H9 (cell line): ENCODE data around the gene MTMR8. TPM values are rescaled to one million over a fixed set of nuclear protein-coding genes. Genes with fewer than 3 reads are reported as not detected.
A peak's percentile ranks its signal among the peaks of the same experiment; 100 is the strongest.

Source experiments
- DNase-seq: peaks from one replicate; pipeline ENCODE4 v3.0.0-alpha.2; 2017
- H2AFZ ChIP-seq: one replicate; pipeline ENCODE4 v1.6.1; 2013; ENCODE audit warnings: mild to moderate bottlenecking, low read length, control low read depth, moderate library complexity
- H2AK5ac ChIP-seq: 2 replicates; pipeline ENCODE4 v1.6.1; 2013; ENCODE audit warnings: low read length, control low read depth, mixed read lengths; ENCODE audit not compliant: insufficient read length
- H2BK120ac ChIP-seq: one replicate; pipeline ENCODE4 v1.6.1; 2013; ENCODE audit warnings: low read depth, mild to moderate bottlenecking, low read length, control low read depth, inconsistent platforms; ENCODE audit not compliant: poor library complexity, severe bottlenecking
- H2BK12ac ChIP-seq: 2 replicates; pipeline ENCODE4 v1.6.1; 2013; ENCODE audit warnings: low read length, control low read depth, mixed read lengths, low read depth; ENCODE audit not compliant: insufficient read length
- H2BK15ac ChIP-seq: 2 replicates; pipeline ENCODE4 v1.6.1; 2013; ENCODE audit warnings: low read depth, low read length, control low read depth
- H2BK20ac ChIP-seq: one replicate; pipeline ENCODE4 v1.6.1; 2013; ENCODE audit warnings: low read depth, mild to moderate bottlenecking, low read length, control low read depth, inconsistent platforms; ENCODE audit not compliant: poor library complexity, severe bottlenecking
- H2BK5ac ChIP-seq: 2 replicates; pipeline ENCODE4 v1.6.1; 2013; ENCODE audit warnings: low read length, control low read depth, mixed read lengths; ENCODE audit not compliant: insufficient read length
- H3K14ac ChIP-seq: 2 replicates; pipeline ENCODE4 v1.6.1; 2013; ENCODE audit warnings: low read length, control low read depth; ENCODE audit not compliant: insufficient read depth
- H3K18ac ChIP-seq: 2 replicates; pipeline ENCODE4 v1.6.1; 2013; ENCODE audit warnings: low read depth, mild to moderate bottlenecking, mixed read lengths, low read length, control low read depth; ENCODE audit not compliant: insufficient read length
- H3K23ac ChIP-seq: 2 replicates; pipeline ENCODE4 v1.6.1; 2013; ENCODE audit warnings: low read length, control low read depth, mixed read lengths, low read depth; ENCODE audit not compliant: insufficient read length
- H3K23me2 ChIP-seq: 2 replicates; pipeline ENCODE4 v1.6.1; 2013; ENCODE audit warnings: low read depth, mild to moderate bottlenecking, mixed read lengths, low read length, control low read depth; ENCODE audit not compliant: insufficient read length, poor library complexity, severe bottlenecking
- H3K27ac ChIP-seq: 2 replicates; pipeline ENCODE4 v1.5.1; 2013; ENCODE audit warnings: low read length, control low read depth, mixed read lengths, low read depth; ENCODE audit not compliant: insufficient read length
- H3K27me3 ChIP-seq: 2 replicates; pipeline ENCODE4 v1.6.1; 2013; ENCODE audit warnings: low read length, control low read depth, inconsistent platforms; ENCODE audit not compliant: insufficient read depth
- H3K4ac ChIP-seq: 2 replicates; pipeline ENCODE4 v1.6.1; 2013; ENCODE audit warnings: low read depth, mild to moderate bottlenecking, control low read depth, inconsistent platforms, low read length, moderate library complexity
- H3K4me1 ChIP-seq: 2 replicates; pipeline ENCODE4 v1.6.1; 2013; ENCODE audit warnings: low read length, control low read depth, inconsistent platforms; ENCODE audit not compliant: insufficient read depth
- H3K4me2 ChIP-seq: 2 replicates; pipeline ENCODE4 v1.6.1; 2013; ENCODE audit warnings: low read length, control low read depth, mixed read lengths; ENCODE audit not compliant: insufficient read length, insufficient read depth
- H3K56ac ChIP-seq: 2 replicates; pipeline ENCODE4 v1.6.1; 2013; ENCODE audit warnings: low read depth, mild to moderate bottlenecking, mixed read lengths, low read length, control low read depth; ENCODE audit not compliant: insufficient read length
- H3K79me1 ChIP-seq: 2 replicates; pipeline ENCODE4 v1.6.1; 2013; ENCODE audit warnings: low read depth, mild to moderate bottlenecking, moderate library complexity, low read length, control low read depth, inconsistent platforms; ENCODE audit not compliant: insufficient read depth, poor library complexity, severe bottlenecking
- H3K79me2 ChIP-seq: 2 replicates; pipeline ENCODE4 v1.6.1; 2013; ENCODE audit warnings: low read length, control low read depth, inconsistent platforms; ENCODE audit not compliant: insufficient read depth
- H3K9ac ChIP-seq: 2 replicates; pipeline ENCODE4 v1.6.1; 2013; ENCODE audit warnings: low read length, control low read depth, mixed read lengths; ENCODE audit not compliant: insufficient read length; ENCODE audit errors: extremely low read depth
- H3K9me3 ChIP-seq: one replicate; pipeline ENCODE4 v1.6.1; 2013; ENCODE audit warnings: low read depth, low read length, inconsistent platforms; ENCODE audit not compliant: control insufficient read depth
- H3T11ph ChIP-seq: one replicate; pipeline ENCODE4 v1.6.1; 2013; ENCODE audit warnings: mild to moderate bottlenecking, low read length, control low read depth, inconsistent platforms
- H4K20me1 ChIP-seq: one replicate; pipeline ENCODE4 v1.6.1; 2013; ENCODE audit not compliant: control insufficient read depth, insufficient read length, insufficient read depth
- H4K5ac ChIP-seq: 2 replicates; pipeline ENCODE4 v1.6.1; 2013; ENCODE audit warnings: low read depth, mild to moderate bottlenecking, mixed read lengths, low read length, control low read depth; ENCODE audit not compliant: insufficient read length
- H4K8ac ChIP-seq: replicated peaks from 2 replicates; pipeline ENCODE4 v1.6.1; 2013; ENCODE audit warnings: low read length, control low read depth, mixed read lengths, low read depth; ENCODE audit not compliant: insufficient read length
- H4K91ac ChIP-seq: 2 replicates; pipeline ENCODE4 v1.6.1; 2013; ENCODE audit warnings: low read depth, mild to moderate bottlenecking, moderate library complexity, mixed read lengths, low read length, control low read depth; ENCODE audit not compliant: insufficient read length
- H3K27ac Mint-ChIP-seq, 3 experiments: 2 replicates in 2 of 3; 3 replicates in 1 of 3; pipeline ENCODE4 v1.8.0; 2020 to 2021; ENCODE audit warnings: mixed read lengths in 3 of 3, mild to moderate bottlenecking in 1 of 3, moderate library complexity in 1 of 3
- H3K27me3 Mint-ChIP-seq: 2 replicates; pipeline ENCODE4 v1.8.0; 2021; ENCODE audit warnings: low read depth, mild to moderate bottlenecking, moderate library complexity, mixed read lengths
- H3K36me3 Mint-ChIP-seq, 3 experiments: 2 replicates in 2 of 3; 3 replicates in 1 of 3; pipeline ENCODE4 v1.8.0; 2020 to 2021; ENCODE audit warnings: low read depth in 3 of 3, mixed read lengths in 3 of 3; ENCODE audit not compliant: insufficient read depth in 1 of 3
- H3K4me1 Mint-ChIP-seq, 2 experiments: 2 replicates each; pipeline ENCODE4 v1.8.0; 2020; ENCODE audit warnings: mixed read lengths in 2 of 2
- H3K4me3 Mint-ChIP-seq, 2 experiments: 2 replicates in 1 of 2; 3 replicates in 1 of 2; pipeline ENCODE4 v1.8.0; 2020 to 2021; ENCODE audit warnings: mild to moderate bottlenecking in 2 of 2, mixed read lengths in 2 of 2, moderate library complexity in 1 of 2
- H3K9me3 Mint-ChIP-seq, 2 experiments: 2 replicates in 1 of 2; 3 replicates in 1 of 2; pipeline ENCODE4 v1.8.0; 2020; ENCODE audit warnings: mild to moderate bottlenecking in 2 of 2, mixed read lengths in 2 of 2, moderate library complexity in 1 of 2
- WGBS: extraction: QIAGEN DNeasy Blood & Tissue Kit; methylation state at CpG from one replicate; pipeline ENCODE4 v1.1.7; 2013; ENCODE audit warnings: missing lambda C conversion rate, low lambda C conversion rate, mixed read lengths; ENCODE audit not compliant: insufficient read length; ENCODE audit errors: extremely low coverage; 5-methylcytosine and 5-hydroxymethylcytosine counted together
- total RNA-seq: library from RNA; stranded (reverse); gene quantifications from 2 replicates; pipeline ENCODE4 v1.2.1, GENCODE V29; 2021
- TF ChIP-seq, protein P1 (sequence below): fragments of 200-600 bp; sonication (generic); conservative IDR thresholded peaks from 3 replicates; pipeline ENCODE4 v1.8.0; 2021; ENCODE audit warnings: antibody characterized with exemption, mild to moderate bottlenecking

MTMR8 gene
- total RNA-seq, 1 experiment from 2014 or later, result 5.2 TPM

DNA sequence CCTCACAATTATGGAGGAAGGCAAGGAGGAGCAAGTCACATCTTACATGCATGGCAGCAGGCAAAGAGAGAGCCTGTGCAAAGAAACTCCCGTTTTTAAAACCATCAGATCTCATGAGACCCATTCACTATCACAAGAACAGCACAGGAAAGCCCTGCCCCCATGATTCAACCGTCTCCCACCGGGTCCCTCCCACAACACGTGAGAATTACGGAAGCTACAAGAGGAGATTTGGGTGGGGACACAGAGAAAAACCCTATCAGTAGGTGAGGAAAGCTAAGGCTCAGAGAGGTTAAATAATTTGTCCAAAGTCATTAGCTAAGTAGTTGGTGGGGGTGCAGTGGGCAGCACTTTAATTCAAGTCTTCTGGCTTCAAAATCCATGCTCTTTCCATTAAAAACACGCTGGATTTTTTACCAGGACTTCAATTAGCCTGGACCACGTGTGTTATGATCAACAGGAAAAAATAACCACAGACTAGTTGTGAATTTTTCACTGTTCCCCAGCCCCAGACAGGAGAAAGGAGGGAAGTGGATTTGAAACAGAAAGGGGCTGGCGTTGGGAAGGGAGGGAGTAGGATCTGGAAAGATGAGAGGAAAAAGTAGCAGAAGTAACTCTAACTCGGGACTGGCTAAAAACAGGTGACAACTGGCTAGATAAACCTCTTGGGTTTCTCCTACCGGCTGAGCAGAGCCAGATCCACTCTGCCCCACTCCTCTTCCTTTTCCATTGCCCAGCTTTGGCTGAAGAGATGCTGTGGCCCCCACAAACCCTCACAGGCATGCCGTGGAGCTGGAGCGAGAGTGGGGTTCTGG lies 986 bp downstream of the MTMR8 start:
- Histone ChIP-seq H3K4ac (no peak overlapping the region), H3T11ph (no peak overlapping the region), H4K5ac (no peak overlapping the region), H3K4me2 (peak overlapping the region; percentile 83), H2BK20ac (no peak overlapping the region), H3K56ac (no peak overlapping the region), H2AFZ (no peak overlapping the region), H3K4me1 (no peaks in the 10 kb centered on the region), H3K79me1 (no peaks in the 10 kb centered on the region), H3K79me2 (no peaks in the 10 kb centered on the region), H3K23ac (no peak overlapping the region), H3K23me2 (peaks cover 11% of the 10 kb centered on the region), H3K27me3 (no peaks in the 10 kb centered on the region), H2BK5ac (no peak overlapping the region), H4K91ac (no peak overlapping the region), H2AK5ac (no peak overlapping the region), H2BK12ac (no peak overlapping the region), H3K27ac (no peak overlapping the region), H2BK15ac (no peak overlapping the region), H2BK120ac (no peak overlapping the region), H3K14ac (no peak overlapping the region), H3K9ac (peak overlapping the region; percentile 38), H3K18ac (no peak overlapping the region), H3K9me3 (peaks cover 22% of the 10 kb centered on the region), H4K20me1 (no peaks in the 10 kb centered on the region), H4K8ac (no peak overlapping the region)
- Mint-ChIP-seq H3K4me3 (peak overlapping the region; percentile 76 to 91), H3K36me3 (peaks cover 5 to 11% (median 6%) of the 10 kb centered on the region in 3 experiments; a peak in 4 of 7 replicates), H3K4me1 (peaks cover 6 to 24% of the 10 kb centered on the region in 2 experiments), H3K27me3 (peaks cover 4% of the 10 kb centered on the region), H3K27ac (peak overlapping the region in 2 of 3 experiments; percentile 12 to 97; a peak in 1 of 7 replicates), H3K9me3 (peaks cover 72 to 77% of the 10 kb centered on the region in 2 experiments)
- WGBS, result no CpG with 5 or more reads among the region's 12 CpGs
- TF ChIP-seq, protein P1, sequence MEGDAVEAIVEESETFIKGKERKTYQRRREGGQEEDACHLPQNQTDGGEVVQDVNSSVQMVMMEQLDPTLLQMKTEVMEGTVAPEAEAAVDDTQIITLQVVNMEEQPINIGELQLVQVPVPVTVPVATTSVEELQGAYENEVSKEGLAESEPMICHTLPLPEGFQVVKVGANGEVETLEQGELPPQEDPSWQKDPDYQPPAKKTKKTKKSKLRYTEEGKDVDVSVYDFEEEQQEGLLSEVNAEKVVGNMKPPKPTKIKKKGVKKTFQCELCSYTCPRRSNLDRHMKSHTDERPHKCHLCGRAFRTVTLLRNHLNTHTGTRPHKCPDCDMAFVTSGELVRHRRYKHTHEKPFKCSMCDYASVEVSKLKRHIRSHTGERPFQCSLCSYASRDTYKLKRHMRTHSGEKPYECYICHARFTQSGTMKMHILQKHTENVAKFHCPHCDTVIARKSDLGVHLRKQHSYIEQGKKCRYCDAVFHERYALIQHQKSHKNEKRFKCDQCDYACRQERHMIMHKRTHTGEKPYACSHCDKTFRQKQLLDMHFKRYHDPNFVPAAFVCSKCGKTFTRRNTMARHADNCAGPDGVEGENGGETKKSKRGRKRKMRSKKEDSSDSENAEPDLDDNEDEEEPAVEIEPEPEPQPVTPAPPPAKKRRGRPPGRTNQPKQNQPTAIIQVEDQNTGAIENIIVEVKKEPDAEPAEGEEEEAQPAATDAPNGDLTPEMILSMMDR, result no peak
- peak; percentile 26 for DNase-seq
